ENCODE data around the gene CLCNKA.
"Not testable (repeated sequence)": the region's sequence is repeated elsewhere in the genome, so short reads cannot be mapped to it uniquely, and the experiment has no call there.

Gene CLCNKA

GRCh38 chr1:16021681-16022080, at the start of gene CLCNKA:
Gene CLCNKA, plus strand, starts transcription at chr1:16022036. Its CDS starts 584 bp downstream, at chr1:16022620.
- DNase-seq (ENCODE audit: insufficient read length, low spot score): no peak
- no peak for TF ChIP-seq CTCF (IDR thresholded peaks at IDR 0.05; ENCODE audit: insufficient read depth, missing control alignments)
- FAIRE-seq: no peak

DNA sequence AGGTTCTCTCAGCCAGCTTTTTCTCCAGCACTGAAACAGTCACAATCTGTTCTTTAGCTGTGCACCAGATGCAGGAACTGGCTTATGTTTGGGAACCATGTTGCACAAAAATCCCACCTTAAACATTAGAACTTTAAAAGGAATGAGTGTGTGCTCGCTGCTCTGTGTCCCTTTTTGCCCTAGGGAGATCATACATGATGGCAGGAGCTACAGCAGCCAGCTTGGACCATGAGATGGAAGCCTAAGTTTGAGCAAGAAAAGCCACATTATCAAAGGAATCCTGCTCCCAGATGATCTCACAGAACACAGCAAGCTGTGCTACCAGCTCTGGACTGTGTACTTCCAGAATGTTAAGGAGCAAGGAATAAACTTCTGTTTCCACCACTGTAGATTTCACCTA, 49.4 kb upstream of the CLCNKA start:
- DNase-seq (ENCODE audit: insufficient read length, low spot score) (no peak), FAIRE-seq (no peak)
- TF ChIP-seq CTCF (IDR thresholded peaks at IDR 0.05; ENCODE audit: insufficient read depth, missing control alignments): no peak

GRCh38 chr1:15973772-15974171, 48.1 kb upstream of the CLCNKA start:
- DNase-seq (ENCODE audit: insufficient read length, low spot score) (no peak), FAIRE-seq (no peak)
- TF ChIP-seq CTCF (IDR thresholded peaks at IDR 0.05; ENCODE audit: insufficient read depth, missing control alignments): no peak

- no peak for DNase-seq (ENCODE audit: insufficient read length, low spot score)
- no peak for TF ChIP-seq CTCF (IDR thresholded peaks at IDR 0.05; ENCODE audit: insufficient read depth, missing control alignments)
- FAIRE-seq: no peak
Measured at GRCh38 chr1:15974855-15975254, 47.0 kb upstream of the CLCNKA start.

DNA sequence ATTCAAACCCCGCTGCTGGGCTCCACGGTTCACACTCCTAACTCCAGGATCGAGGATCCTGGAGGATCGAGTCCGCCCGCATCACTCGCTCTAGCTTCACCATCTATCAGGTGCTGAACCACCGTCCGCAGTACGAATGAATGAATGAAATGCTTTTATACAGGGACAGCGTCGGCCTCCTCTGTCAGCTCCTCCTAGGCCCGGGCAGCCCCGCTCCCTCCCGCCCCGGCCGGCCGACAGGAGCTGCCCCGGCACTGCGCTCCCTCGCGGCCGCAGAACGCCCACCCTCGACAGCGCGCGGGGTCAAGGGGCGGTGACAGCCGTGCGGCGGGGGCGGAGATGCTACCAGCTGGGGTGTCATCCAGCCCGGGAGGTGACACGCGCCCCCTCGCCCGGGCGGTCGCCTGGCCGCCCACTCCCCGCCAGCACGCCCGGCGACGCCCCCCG, 46.5 kb upstream of the CLCNKA start:
- TF ChIP-seq CTCF (IDR thresholded peaks at IDR 0.05; ENCODE audit: insufficient read depth, missing control alignments): peak; percentile 9
- DNase-seq (ENCODE audit: insufficient read length, low spot score) (no peak), FAIRE-seq (no peak)

- TF ChIP-seq CTCF (IDR thresholded peaks at IDR 0.05; ENCODE audit: insufficient read depth, missing control alignments): no peak
- FAIRE-seq (no peak), DNase-seq (ENCODE audit: insufficient read length, low spot score) (peak; percentile 55)
Measured at GRCh38 chr1:15975805-15976680, 45.8 kb upstream of the CLCNKA start, which contains the start of gene ZBTB17. Gene ZBTB17, minus strand, starts transcription at chr1:15976101. Its CDS starts 27,606 bp downstream, at chr1:15948495.

DNA sequence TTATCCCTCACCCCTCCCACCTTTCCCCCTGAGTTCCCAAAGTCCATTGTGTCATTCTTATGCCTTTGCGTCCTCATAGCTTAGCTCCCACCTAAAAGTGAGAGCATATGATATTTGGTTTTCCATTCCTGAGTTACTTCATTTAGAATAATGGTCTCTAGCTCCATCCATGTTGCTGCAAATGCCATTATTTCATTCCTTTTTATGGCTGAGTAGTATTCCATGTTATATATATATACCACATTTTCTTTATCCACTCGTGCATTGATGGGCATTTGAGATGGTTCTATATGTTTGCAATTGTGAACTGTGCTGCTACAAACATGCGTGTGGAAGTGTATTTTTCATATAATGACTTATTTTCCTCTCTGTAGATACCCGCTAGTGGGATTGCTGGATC, 43.9 kb upstream of the CLCNKA start:
- not testable (repeated sequence) for FAIRE-seq; DNase-seq (ENCODE audit: insufficient read length, low spot score)
